ENCODE data around the gene ARMC6.
A peak's percentile ranks its signal among the peaks of the same experiment; 100 is the strongest.

The ARMC6 gene

DNA sequence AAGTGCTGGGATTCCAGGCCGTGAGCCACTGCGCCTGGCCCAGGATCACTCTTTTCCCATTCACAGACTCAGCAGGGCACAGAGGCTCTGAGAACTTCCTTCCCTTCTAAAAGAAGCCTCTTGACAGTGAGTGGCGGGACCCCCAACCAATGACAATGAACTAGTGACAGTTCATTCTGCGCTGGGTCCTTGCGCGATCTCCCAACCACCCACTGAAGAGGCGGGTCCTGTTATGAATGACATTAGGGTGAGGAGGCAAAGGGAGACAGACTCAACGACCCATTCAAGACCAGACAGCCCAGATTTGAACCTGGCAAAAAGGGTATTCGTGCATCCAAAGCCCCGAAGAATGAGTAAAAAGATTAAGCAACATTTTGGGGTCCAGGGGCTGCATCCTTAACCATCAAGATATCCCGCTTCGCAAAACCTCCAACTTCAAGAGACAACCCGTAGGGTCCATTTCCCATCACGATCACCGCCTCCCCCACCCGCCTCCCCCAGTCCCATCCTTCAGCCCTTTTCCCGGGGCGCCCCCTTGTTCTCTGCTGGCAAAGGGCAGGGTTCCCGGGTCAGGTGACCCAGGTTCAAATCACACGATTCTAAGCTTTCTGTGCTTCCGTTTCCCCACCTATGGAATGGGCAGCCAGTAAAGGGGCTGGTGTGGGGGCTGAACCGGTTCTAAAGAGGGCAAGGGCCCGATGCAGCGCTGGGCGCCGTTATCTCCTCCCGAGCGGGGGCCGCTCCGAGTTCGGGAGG lies 805 bp upstream of the ARMC6 start:
- TF ChIP-seq, protein P1, sequence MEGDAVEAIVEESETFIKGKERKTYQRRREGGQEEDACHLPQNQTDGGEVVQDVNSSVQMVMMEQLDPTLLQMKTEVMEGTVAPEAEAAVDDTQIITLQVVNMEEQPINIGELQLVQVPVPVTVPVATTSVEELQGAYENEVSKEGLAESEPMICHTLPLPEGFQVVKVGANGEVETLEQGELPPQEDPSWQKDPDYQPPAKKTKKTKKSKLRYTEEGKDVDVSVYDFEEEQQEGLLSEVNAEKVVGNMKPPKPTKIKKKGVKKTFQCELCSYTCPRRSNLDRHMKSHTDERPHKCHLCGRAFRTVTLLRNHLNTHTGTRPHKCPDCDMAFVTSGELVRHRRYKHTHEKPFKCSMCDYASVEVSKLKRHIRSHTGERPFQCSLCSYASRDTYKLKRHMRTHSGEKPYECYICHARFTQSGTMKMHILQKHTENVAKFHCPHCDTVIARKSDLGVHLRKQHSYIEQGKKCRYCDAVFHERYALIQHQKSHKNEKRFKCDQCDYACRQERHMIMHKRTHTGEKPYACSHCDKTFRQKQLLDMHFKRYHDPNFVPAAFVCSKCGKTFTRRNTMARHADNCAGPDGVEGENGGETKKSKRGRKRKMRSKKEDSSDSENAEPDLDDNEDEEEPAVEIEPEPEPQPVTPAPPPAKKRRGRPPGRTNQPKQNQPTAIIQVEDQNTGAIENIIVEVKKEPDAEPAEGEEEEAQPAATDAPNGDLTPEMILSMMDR (IDR thresholded peaks at IDR 0.05; ENCODE audit: low read depth, low read length), result no peak
- peak overlapping the region; percentile 92 for H3K4me3 ChIP-seq (ENCODE audit: low read depth, low read length)

DNA sequence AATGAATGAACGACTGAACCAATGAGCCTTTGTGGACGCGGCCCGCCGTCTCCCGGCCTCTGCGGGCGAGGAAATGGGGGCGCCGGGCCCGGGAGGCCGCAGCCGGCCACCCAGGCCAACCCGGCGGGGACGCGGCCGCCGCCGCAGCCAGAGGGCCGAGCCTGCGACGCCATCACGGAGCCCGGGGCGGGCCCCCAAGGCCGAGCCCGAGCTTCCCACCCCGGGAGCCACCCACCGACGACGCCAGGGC lies 302 bp upstream of the ARMC6 start:
- H3K4me3 ChIP-seq (ENCODE audit: low read depth, low read length), result peak overlapping the region; percentile 92
- TF ChIP-seq, protein P1 (IDR thresholded peaks at IDR 0.05; ENCODE audit: low read depth, low read length), result no peak

DNA sequence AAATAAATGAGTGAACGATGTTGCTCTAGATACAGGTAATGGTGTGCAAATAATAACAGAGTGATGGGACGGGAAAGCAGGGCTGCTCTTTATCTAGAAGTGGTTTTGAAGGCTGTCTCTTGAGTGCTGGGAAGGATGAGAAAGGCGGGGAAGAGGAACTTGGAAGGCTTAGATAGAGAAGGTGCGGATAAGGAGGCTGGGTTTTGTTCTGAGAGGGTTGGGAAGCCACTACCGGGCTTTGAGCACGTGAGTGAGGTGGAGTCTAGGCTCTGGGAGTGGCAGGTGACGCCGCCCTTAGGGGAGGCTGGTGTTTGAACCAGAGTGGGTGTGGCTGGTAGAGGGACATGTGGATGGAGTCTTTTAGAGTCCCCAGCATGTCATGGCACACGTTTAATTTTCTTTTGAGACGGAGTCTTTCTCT lies 811 bp downstream of the ARMC6 start:
- peak overlapping the region; percentile 92 for H3K4me3 ChIP-seq (ENCODE audit: low read depth, low read length)
- TF ChIP-seq, protein P1 (IDR thresholded peaks at IDR 0.05; ENCODE audit: low read depth, low read length), result no peak

DNA sequence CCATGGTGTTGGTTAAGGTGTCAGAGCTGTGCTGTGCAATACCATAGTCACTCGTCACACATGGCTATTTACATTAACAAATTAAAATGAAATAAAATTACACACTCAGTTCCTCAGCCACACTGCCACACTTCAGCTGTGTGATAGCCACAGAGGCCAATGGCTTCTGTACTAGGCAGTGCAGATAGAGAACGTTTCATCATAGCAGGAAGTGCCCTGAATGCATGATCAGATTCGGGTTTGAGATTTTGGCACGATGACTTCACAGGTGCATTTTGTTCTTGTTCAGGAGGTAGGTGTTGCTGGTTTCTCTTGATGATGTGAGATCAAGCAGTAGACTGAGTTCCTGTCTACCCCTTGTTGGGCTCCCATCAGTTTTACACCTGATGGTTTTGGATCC lies 6.5 kb downstream of the ARMC6 start:
- TF ChIP-seq, protein P1 (IDR thresholded peaks at IDR 0.05; ENCODE audit: low read depth, low read length), result no peak
- H3K4me3 ChIP-seq (ENCODE audit: low read depth, low read length), result no peak overlapping the region

DNA sequence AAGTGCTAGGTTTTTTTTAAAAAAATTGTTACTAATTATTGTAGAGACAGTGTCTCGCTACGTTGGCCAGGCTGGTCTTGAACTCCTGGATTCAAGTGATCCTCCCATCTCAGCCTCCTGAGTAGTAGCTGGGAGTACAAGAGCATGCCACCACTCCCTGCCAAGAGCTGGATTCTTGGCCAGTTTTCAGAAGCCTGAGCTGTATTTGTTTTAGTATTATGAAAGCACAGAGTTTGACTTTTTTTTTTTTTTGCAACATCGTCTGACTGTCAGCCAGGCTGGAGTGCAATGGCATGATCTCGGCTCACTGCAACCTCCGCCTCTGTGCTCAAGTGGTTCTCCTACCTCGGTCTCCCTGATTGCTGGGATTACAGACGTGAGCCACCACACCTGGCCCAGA lies 7.0 kb downstream of the ARMC6 start:
- TF ChIP-seq, protein P1 (IDR thresholded peaks at IDR 0.05; ENCODE audit: low read depth, low read length), result no peak
- no peak overlapping the region for H3K4me3 ChIP-seq (ENCODE audit: low read depth, low read length)

DNA sequence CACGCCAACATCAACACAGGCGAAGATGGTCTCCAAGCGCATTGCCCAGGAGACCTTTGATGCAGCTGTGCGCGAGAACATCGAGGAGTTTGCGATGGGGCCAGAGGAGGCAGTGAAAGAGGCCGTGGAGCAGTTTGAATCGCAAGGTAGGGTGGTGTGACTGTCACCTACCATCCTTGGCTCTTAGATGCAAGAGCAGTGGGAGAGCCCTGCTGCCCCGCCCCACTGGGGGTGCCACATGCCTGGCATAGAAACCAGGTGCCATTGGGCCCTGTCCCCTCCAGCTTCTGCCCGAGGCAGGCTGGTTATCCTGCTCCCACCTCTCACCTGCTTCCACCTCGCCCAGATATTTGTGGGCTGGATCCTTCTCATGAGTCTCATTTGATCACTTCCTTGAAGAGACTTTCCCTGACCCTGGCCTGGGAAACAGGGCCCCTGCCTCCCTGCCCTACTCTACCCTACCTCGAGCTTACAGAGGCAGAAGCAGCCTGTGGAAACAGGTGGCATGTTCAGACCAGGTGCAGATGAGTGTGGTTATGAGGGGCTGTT lies 9.4 kb downstream of the ARMC6 start:
- H3K4me3 ChIP-seq (ENCODE audit: low read depth, low read length), result no peak overlapping the region
- TF ChIP-seq, protein P1 (IDR thresholded peaks at IDR 0.05; ENCODE audit: low read depth, low read length), result no peak

DNA sequence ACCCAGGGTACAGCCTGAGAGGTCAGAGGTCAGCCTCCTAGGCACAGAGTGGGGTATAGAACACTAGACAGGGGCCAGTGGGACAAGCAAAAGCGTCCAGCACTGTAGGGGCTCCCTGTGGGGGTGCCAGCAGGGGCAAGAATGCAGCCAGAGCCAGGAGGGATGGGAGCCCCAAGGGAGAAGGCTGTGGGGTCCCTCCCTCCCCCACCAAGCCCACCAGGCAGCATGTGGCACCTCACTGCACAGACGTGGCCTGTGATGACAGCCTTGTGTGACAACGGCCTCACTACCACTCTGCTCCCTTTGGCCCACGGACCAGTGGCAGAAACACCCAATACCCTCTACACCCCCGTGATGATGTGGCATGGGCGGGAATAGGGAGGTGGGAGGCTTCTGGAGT lies 10.1 kb downstream of the ARMC6 start:
- H3K4me3 ChIP-seq (ENCODE audit: low read depth, low read length), result no peak overlapping the region
- TF ChIP-seq, protein P1 (IDR thresholded peaks at IDR 0.05; ENCODE audit: low read depth, low read length), result no peak

Measured in WI38 (cell line).